HTERT RPE-1 (cell line): ENCODE results near the gene CAMK2B.

ENCODE experiments used
- in situ Hi-C: fragments of 300-500 bp; cut with MboI; formaldehyde crosslinking; loops from 4 replicates; pipeline ENCODE4 v1.14.3; 2020; ENCODE audit warnings: low sequenced_read_pairs

The CAMK2B gene

DNA sequence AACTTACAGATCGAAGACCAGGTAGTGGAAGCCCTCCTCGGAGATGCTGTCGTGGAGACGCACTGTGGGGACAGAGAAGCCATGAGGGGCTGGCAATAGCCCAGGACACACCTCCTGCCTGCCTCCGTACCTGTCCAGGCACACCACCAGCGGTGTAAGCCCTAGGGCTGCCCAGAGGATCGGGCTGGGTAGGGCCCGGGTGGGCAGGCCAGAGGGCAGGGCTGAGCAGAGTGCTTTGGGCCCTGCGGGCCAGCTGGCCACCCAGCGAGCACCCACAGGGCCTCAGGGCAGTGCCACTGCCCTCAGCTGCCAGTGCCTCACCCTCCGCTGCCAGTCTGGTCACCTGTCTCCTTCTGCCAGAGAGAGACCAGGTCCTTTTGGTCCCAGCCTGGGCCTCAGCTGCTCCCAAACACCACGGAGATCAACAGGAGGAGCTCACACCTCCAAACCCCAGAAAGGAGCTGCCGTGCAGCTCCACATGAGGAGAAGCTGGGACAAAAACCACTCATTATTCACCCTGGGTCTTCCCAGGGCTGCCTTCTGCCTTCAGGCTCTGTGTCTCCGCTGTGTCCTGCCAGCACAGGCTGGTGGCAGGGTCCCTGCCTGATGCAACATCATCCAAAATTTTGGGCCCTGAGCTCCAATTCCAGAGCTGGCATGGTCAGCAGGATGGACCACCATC is 66.4 kb downstream of the CAMK2B start:
- in situ Hi-C loops = no loop called here

DNA sequence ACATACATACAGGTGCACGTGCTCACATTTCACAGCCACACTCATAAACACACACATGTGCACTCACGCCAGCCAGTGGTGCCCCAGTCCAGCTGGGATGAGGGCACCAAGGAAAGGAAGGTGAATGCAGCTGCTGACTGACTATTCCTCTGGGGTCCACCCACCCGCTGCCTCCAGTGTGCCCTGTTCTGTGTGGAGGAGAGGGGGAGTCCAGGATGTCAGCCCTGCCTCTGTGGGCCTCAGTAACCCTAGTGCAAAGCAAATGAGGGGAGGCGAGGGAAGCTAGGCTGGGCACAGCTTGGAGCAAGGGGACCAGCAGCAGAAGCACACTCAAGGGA is 67.0 kb downstream of the CAMK2B start:
- in situ Hi-C loops = no loop called here

DNA sequence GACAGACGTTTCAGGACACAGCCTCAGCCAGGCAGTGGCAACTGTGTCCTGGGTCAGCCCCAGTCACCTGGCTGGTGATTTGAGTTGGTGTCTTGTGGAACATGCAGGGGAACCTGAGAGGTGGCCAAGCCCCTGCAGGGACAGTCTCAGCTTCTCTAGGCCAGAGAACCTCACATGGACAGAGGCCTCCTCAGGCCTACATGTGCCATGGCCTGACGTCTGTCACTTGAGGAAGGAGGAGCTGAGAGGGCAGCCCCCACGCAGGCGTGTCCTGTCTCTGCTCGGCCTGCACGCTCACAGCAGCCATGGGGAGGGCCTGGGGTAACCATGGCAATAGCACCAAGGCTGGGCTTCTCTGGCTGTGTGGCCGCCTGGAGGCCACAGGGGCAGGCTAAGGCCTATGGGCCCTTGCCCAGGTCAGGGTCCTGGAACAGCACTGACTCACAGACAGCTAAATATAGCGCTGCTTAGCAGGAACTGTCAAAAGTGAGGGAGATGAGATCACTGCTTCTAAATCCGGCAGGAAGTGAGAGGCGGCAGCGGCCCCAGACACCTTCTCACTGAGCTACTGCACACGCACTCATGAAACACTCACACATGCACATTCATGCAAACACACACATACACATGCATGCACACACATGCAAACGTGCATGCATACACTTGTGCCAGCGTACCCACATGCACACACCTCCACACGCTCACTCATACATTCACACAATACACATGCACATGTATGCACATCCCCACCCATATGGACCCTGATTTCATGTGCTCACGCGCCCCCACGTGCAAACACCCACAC is 67.6 kb downstream of the CAMK2B start:
- in situ Hi-C loops = no loop called here

DNA sequence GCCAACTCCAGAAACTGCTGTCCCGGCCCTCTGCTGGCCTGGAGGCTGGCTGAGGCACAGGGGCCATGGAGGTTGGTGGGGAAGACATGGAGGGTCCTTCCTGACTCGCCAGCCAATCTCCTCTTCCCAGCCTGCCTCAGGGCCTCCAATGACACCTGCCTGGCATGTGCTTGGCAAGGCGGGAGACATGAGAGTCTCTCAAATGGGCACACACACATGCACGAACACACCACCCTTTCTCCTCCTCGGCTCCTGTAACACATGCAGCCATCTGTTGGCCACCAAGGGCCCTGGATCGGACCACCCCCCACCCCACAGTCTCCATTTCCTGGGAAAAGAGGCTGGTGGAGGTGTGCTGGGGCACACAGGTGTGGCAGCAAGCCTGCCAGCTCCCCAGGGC is 68.2 kb downstream of the CAMK2B start:
- in situ Hi-C loops = no loop called here

DNA sequence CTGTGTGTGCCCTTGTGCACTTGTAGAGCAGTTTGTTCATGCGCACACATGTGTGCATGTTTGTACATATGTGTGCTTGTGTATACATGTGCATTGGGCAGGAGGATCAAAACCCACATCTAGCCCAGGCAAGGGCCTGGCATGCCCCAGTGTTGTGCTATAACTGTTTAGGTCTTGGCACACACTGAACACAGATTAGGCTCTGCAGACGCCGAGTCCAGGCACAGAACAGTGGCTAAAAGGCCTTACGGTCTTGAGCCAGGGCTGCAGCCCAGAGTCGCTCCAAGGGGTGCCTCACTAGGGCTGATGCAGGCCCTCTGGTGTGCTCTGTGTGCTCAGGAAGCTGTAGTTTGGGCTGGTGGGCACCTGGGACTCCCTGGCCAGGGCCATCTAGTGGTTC is 68.9 kb downstream of the CAMK2B start:
- in situ Hi-C loops = no loop called here

DNA sequence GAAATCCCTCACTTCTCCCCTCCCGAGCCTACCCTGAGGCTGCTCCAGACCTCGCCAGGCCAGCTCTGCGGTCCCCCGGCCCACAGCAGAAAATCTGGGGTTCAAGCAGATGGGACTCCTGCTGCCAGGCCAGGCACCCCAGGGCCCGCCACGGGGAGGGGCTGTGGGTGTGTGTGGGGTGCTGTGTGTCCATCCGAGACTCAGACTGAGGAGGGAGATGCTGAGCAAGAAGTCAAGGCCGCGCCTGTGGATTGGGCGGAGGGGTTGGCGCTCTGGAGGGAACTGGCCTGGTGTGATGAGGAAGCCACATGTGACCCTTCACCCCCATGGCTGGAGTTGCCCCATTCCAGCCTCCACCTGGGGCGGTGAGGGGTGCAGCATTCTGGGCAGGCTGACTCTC is 73.5 kb downstream of the CAMK2B start:
- in situ Hi-C loops = no loop called here

DNA sequence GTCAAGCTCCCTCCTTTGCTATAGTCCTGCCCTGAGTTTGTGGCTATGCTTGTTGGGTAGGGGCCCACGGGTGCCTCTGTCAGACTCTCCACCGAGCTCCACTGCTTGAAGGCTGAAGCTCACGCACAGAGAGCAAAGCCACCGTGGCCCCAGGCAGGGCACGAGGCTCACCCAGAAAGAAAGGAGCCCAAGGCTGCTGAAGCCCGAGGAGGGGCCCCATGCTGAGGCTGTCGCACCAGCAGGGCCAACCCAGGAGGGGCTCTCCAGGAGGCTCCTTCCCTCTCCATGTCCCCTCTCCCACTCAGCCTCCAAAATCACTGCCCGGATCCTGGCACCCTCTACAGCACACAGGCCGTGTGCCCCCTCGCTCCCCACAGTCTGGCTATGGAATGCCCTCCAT is 74.1 kb downstream of the CAMK2B start:
- in situ Hi-C loops = no loop called here

DNA sequence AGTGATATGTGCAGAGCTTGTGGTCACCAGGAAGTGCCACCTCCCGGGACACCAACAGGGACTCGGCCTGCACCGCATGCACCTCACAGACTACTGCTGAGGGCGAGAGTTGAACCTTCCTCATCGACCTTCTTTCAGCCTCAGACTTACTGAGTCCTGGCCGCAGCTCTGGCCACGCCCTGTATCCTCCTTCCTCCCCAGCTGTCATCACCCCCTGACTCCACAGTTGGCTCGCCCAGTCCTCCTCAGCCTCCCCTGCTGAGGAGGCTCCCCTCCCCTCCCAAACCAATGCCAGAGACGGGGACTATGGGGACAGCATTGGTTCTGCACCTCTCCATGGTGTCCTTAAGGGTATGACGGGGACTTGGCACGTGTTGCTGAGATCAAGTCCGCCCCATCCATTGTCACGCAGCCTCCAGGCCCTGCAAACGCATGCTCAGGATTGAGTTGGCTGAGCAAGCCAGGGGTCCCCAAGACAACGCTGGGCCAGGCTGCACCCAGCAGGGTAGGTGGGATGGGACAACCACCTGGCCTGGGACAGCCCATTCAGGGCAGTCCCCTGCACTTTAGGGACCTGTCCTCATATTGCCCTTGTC is 75.7 kb downstream of the CAMK2B start:
- in situ Hi-C loops = no loop called here

DNA sequence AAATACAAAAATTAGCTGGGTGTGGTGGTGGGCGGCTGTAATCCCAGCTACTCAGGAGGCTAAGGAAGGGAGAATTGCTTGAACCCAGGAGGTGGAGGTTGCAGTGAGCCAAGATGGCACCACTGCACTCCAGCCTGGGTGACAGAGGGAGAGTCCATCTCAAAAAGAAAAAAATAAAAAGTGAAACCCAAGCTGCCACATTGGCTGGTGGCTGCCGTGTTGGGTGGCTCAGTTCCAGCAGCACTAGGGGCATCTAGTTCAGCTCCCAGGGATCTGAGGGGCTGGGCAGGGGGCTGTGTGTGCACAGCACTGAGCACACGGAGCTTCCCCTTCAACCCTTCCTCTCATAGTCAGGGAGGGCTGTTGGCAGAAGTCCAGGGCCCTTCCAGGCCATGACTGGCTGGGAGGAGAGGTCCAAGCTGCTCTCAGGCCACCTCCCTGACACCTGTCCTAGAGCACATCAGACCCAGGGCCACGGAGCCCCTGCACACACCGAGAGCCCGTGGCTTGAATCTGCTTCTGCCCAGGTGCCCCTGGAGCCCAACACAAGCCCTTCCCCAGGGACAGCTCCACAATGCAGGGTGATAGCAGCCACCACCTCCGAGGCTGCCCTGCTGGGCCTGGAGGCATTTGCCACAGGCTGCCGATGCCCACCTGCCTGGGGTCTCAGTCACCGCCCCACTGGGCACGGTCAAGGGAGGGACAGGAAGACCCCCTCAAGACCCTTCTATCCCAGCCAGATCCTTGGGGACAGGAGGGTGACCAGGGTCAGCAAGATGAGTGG is 77.3 kb downstream of the CAMK2B start:
- in situ Hi-C loops = no loop called here

DNA sequence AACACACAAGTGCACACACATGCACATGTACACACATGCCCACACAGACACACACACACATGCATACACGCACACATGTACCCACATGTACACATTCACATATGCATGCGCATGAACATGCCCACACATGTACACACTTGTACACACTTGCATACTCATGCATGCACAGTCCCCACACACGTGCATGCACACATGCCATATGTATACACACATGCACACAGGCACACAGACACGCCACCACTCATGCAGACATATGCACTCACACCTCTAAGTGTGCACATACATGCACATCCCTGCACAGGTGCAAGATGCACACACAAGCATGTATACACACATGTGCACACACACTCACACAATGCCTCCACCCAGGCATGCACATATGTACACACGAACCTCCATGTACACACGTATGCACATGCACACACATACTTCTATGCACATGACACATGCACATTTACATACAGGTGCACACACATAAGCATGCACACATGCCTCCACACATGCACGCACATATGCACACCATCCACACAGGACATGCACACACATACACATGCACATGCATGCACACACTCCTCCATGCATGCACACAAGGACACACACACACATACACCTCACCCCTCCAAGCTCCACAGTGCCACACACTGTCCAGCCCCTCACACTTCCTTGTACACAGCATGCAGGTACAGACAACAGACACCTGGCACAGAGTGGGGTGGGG is 78.8 kb downstream of the CAMK2B start:
- in situ Hi-C loops = no loop called here

DNA sequence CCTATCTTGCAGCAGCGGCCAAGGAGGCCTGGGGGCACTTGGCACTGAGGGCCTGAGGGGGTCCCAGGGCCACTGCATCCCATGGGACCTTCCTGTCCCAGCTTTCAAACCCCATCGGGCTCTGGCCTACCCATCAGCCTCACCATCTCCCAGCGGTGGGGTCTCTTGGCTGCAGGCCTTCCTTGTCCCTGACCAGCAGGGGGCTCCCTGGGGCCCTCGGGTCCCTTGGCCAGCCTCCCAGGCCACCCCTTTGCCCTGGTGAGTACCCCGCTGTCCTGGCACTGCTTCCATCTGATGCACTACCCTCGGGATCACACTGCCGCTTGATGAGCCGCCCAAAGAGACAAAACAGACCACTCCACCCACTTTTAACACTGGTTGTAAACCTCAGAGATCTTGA is 81.1 kb downstream of the CAMK2B start:
- in situ Hi-C loops = no loop called here

DNA sequence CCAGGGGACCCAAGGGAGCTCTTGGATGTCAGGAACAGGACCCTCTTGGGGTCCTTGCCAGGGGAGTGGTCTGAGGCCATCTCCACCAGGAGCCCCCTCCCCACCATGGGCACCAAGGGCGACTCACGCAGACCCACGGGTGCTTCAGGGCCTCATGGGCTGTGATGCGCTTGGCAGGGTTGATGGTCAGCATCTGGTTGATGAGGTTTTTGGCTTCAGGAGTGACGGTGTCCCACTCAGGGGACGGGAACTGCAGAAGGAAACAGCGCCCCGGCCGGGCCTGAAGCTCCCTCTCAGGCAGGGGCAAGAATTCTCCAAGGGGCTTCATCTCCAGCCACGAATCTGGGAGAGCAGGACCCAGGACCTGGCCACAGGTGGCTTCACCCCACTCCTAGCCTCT is 83.3 kb downstream of the CAMK2B start:
- in situ Hi-C loops = no loop called here

DNA sequence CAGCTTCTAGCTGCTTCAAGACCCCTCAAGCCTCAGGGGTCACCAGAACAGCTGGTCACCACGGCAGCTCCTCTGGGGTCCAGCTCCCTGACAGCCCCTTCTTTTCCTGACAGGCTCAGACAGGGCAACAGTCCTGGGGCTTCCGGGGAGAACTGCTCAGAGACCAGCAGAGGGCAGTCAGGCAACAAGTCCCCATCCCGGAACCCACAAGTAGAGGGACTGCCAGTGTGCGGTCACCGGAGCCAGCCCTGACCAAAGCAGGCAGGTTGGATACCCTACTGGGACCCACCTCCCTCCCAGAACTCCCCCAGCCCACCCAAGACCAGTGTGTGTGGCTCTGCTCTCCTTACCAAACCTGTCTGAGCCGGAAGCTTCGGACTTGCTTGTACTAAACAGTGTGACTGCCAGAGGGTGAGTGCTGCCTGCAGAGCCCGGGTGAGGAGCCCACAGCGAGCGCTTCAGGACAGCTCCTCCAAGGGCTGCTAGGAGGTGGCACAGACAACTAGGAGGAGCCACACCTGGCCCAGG is 84.3 kb downstream of the CAMK2B start:
- in situ Hi-C loops = no loop called here

DNA sequence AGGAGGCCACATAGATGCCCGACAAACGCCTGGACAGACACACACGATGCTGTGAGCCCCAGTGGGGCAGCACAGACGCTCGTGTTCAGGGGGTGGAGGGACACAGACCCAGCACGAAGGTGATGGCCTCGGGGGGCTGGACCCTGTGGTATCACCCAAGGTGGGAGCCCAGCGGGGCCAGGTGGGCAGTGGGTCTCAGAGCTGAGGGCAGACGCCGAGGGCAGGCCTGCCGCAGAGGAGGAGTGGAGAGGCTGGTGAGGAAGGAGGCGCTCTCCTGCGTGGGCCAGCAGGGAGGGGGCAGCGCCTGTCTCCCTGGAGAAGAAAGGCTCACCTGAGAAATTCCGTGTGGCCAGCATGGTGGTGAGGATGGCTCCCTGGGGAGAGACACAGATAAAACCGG is 85.0 kb downstream of the CAMK2B start:
- in situ Hi-C loops = no loop called here

DNA sequence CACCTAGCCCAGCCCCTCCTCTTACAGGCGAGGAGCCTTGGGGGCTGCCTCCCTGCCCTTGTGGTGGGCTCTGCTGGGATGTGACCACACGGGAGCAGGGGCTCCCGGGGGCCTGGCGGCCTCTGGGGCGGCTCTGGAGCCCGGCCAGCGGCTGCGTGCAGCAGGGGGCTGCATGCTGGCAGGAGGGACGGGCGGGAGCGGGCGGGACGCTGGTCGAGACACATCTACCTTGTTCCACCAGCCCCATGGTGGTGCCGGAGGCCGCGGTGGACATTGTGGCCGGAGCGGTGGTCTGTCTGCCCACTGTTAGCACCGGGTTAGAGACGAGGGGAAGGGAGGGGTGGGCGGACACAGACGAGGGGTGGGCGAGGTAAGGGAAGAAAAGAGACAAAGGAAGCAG is 86.0 kb downstream of the CAMK2B start:
- in situ Hi-C loops = no loop called here

DNA sequence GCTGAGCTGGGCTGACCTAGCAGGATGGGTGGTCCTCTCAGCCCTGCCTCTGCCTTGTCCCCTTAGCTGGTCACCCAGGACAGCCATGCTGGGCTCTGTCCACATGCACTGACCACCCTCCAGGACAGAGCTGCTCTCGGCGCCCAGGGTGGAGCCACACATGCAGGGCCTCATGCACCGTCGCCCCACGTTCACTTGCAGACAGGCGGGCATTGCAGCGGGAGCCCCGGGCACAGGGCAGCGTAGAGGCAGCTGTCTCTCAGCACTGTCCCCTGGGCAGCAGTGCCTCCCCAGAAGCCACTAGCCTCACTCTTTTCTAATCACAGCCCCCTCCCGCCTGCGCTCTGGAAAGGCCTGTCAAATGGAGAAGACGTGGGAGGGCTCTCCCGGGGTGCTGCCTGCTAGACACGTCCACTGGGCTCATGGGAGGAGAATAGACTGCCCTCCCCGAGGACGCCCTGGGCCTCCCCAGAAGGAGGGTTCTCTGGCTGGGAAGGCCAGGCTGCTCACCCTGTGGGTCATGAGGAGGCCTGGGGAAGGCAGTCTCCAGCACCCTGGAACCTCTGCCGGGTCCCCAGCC is 87.2 kb downstream of the CAMK2B start:
- in situ Hi-C loops = no loop called here

DNA sequence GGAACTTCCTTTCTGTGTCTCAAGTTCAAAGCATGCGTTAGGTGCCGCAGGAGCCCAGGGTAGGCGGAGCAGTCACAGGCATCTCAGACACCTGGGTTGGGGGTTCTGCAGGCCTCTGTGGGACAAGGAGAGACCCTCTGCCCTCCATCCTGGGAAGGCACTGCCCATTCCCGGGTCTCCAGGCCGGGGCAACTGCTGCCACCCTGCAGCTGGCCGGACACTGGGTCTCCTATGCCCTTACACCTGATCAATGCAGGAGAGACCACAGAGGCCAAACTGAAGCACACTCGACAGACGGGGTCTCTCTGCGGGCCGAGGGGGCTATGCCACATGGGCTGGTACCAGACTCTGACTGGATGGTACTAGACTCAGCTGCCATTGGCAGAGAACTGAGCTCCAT is 87.7 kb downstream of the CAMK2B start:
- in situ Hi-C loops = no loop called here

DNA sequence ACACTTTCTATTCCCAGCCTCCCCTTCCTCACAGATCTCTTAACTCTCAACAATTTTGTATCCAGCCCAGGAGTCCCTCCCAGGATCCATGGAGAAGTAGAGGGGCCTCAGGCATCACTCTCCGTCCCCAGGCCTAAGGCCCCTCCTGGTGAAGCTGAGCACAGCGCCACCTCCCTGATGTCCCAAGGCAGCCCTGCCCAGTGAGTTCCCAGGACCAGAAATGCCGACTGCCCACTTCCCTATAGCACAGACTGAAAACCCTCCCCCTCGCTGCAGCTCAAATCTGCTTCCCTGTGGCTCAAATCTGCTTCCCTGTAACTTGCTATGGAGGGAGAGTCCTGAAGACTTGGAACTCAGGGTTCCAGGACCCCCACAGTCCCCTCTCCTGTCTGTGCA is 89.1 kb downstream of the CAMK2B start:
- in situ Hi-C loops = no loop called here

DNA sequence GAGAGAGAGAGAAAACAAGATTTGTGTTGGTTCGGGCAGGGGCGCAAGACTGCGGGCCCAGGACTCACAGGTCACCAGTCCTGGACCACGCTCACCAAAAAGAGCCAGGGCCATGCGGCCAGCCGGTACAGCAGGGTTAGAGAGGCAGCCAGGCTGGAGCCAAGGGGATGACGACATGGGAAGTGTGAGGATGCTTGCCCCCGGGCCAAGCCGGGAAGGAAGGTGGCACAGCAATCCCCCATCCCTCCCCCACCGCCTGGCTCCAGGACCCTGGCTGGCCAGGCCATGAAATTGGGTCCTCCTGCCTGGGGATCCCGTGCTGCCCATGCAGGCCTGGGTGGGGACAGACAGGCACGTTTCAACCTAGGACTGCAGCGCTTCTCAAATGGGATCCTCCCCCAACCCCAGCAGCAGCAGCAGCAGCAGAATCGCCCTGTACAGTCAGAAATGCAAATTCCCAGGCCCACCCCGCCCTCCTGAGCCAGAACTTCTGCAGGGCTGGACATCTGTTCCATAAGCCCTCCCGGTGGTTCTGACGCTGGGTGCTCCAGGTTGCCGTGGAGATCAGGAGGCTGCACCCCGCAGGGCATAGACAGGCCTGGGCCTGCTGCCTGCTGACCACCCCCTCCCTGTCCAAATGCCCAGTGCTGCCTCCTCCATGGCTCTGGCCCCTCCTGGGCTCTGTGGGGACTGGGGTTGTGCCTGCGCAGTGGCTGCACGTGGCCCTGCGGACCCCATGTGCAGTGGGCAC is 89.6 kb downstream of the CAMK2B start:
- in situ Hi-C loops = no loop called here

DNA sequence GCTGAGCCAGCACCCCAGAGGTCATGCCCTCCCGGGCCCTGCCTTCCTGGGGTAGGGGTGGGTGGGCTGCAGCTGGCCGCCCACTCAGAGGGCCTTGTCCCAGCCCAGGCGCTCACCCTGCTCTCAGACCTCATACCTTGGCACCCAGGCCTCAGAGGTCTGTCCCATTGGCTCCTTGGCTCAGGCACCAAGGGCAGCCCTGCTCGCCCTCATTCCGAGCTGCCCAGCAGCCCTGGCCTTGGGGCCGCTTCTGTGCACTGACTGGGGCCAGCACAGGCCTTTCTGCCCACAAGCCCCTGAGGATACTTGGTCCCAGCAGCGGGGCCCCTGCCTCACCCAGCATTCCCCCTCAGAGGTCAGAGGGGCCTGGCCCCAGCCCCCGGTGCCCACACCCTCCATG is 90.3 kb downstream of the CAMK2B start:
- in situ Hi-C loops = no loop called here
